Measurements from ENCODE around the gene TCL1A. TPM values are rescaled to one million over a fixed set of nuclear protein-coding genes. Genes with fewer than 3 reads are reported as not detected.

TCL1A gene
- total RNA-seq, 1 experiment from 2014 or later, result 0.30 TPM

DNA sequence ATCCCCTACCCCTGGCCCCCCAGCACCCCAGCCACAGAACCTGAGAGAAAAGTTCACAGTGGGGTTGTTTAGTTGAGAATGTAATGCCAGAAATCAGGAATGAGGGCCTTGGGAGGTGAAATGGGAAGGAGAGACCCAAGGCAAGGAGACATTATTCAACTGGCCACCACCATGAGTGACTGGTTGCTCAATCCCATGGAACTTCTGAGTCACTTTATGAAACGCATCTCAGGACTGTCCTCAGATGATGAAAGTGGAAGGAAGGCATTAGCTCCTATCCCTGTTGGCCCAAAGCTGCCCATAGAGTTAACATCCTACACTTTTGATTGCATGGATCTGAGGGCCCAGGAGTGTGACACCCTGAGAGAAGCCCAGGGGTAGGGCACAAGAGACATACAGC lies 25.4 kb upstream of the TCL1A start:
- no peak for ATAC-seq
- Histone ChIP-seq H3K9me2 (ENCODE audit: insufficient read depth) (no peaks in the 10 kb centered on the region), H3K79me2 (ENCODE audit: insufficient read depth, low read length) (no peaks in the 10 kb centered on the region), H3K27me3 (ENCODE audit: insufficient read depth, low read length) (peaks cover 19% of the 10 kb centered on the region; the same call in 1 of the 2 replicates), H3K4me3 (replicated peaks in 1 of 2; ENCODE audit: low read depth in 1 of 2, low read length in 2 of 2) (no peak overlapping the region), H2AFZ (ENCODE audit: low read depth, low read length, poor library complexity, severe bottlenecking) (no peak overlapping the region), H3K27ac (ENCODE audit: low read depth, low read length) (no peak overlapping the region), H3K9me3 (ENCODE audit: control insufficient read depth in 1 of 2, insufficient read depth in 1 of 2, low read depth in 1 of 2, low read length in 2 of 2) (no peaks in the 10 kb centered on the region), H3K36me3 (ENCODE audit: control insufficient read depth in 1 of 2, insufficient read depth in 2 of 2, low read length in 2 of 2) (no peaks in the 10 kb centered on the region), H4K20me1 (ENCODE audit: insufficient read depth) (no peaks in the 10 kb centered on the region), H3K9ac (ENCODE audit: low read length) (no peak overlapping the region), H3K4me2 (ENCODE audit: low read length) (no peak overlapping the region), H3K4me1 (ENCODE audit: control insufficient read depth in 1 of 2, insufficient read depth in 2 of 2, low read length in 2 of 2) (peaks cover 0 to 8% of the 10 kb centered on the region in 2 experiments; a peak in 1 of 4 replicates)
- POLR2A ChIA-PET, result no interaction called here
- TF ChIP-seq, protein P1, sequence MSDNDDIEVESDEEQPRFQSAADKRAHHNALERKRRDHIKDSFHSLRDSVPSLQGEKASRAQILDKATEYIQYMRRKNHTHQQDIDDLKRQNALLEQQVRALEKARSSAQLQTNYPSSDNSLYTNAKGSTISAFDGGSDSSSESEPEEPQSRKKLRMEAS (IDR thresholded peaks at IDR 0.05), result no peak
- TF ChIP-seq FOSL1 (IDR thresholded peaks at IDR 0.05; ENCODE audit: low read depth) (no peak), SP1 (IDR thresholded peaks at IDR 0.05; ENCODE audit: low read depth) (no peak), JUND (IDR thresholded peaks at IDR 0.05) (no peak), ELF1 (IDR thresholded peaks at IDR 0.05; ENCODE audit: borderline replicate concordance, low read depth) (no peak), POLR2AphosphoS5 (IDR thresholded peaks at IDR 0.05; ENCODE audit: low read depth, low read length) (no peak), EZH2 (IDR thresholded peaks at IDR 0.05) (no peak), EZH2phosphoT487 (IDR thresholded peaks at IDR 0.05; ENCODE audit: borderline replicate concordance) (no peak), POLR2A (IDR thresholded peaks at IDR 0.05; ENCODE audit: borderline replicate concordance, extremely low read depth, insufficient read depth, insufficient read length) (no peak), YY1 (IDR thresholded peaks at IDR 0.05; ENCODE audit: extremely low read depth, insufficient replicate concordance, low read depth, low read length) (no peak)
- TF ChIP-seq, protein P2, sequence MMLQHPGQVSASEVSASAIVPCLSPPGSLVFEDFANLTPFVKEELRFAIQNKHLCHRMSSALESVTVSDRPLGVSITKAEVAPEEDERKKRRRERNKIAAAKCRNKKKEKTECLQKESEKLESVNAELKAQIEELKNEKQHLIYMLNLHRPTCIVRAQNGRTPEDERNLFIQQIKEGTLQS (IDR thresholded peaks at IDR 0.05), result no peak
- TF ChIP-seq, protein P3, sequence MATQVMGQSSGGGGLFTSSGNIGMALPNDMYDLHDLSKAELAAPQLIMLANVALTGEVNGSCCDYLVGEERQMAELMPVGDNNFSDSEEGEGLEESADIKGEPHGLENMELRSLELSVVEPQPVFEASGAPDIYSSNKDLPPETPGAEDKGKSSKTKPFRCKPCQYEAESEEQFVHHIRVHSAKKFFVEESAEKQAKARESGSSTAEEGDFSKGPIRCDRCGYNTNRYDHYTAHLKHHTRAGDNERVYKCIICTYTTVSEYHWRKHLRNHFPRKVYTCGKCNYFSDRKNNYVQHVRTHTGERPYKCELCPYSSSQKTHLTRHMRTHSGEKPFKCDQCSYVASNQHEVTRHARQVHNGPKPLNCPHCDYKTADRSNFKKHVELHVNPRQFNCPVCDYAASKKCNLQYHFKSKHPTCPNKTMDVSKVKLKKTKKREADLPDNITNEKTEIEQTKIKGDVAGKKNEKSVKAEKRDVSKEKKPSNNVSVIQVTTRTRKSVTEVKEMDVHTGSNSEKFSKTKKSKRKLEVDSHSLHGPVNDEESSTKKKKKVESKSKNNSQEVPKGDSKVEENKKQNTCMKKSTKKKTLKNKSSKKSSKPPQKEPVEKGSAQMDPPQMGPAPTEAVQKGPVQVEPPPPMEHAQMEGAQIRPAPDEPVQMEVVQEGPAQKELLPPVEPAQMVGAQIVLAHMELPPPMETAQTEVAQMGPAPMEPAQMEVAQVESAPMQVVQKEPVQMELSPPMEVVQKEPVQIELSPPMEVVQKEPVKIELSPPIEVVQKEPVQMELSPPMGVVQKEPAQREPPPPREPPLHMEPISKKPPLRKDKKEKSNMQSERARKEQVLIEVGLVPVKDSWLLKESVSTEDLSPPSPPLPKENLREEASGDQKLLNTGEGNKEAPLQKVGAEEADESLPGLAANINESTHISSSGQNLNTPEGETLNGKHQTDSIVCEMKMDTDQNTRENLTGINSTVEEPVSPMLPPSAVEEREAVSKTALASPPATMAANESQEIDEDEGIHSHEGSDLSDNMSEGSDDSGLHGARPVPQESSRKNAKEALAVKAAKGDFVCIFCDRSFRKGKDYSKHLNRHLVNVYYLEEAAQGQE (IDR thresholded peaks at IDR 0.05; ENCODE audit: low read depth), result no peak
- CTCF ChIA-PET, result no interaction called here
- RAD21 ChIA-PET (ENCODE audit: low non-redundant PET in 1 of 2, low total read pairs in 2 of 2, uncharacterized antibody in 2 of 2, unreplicated experiment in 2 of 2), result no interaction called here
- no TSS peak for BruUV-seq (replicated peaks)
- no peak for DNase-seq (ENCODE audit: low read depth, low spot score)
- intact Hi-C loops (cut with micrococcal nuclease), result no loop called here

Measured in HCT116 (cell line).